ENCODE data around the gene TREH. TPM values are rescaled to one million over a fixed set of nuclear protein-coding genes. Genes with fewer than 3 reads are reported as not detected.

The TREH gene
- total and polyA plus RNA-seq, 8 donors: 0.20 to 0.42 (median 0.24) TPM; not detected in 3

DNA sequence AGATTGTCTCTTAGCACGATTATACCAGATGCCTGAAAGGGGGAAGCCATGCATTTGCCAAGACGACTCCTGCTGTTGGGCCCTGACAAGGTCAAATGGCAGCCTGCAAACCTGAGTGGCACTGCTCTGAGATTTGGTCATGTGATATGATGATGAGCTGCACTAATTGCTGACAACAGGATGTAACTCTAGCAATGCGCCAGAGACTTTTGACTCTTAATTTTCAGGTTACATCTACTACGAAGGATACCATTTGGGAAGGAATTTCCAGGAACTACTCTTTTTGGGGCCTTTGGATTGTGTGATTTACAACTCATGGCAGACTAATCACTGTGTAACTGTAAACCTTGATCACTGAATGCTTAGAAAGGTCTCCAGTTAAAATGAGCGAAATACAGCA is 13.1 kb downstream of the TREH start:
- H3K4me3 ChIP-seq: no peak overlapping the region
- no peaks in the 10 kb centered on the region for H3K27me3 ChIP-seq
- intact Hi-C loops (cut with DNase I): no loop called here
- H3K9me3 ChIP-seq: no peaks in the 10 kb centered on the region
- ATAC-seq: no peak
- TF ChIP-seq, protein P1, sequence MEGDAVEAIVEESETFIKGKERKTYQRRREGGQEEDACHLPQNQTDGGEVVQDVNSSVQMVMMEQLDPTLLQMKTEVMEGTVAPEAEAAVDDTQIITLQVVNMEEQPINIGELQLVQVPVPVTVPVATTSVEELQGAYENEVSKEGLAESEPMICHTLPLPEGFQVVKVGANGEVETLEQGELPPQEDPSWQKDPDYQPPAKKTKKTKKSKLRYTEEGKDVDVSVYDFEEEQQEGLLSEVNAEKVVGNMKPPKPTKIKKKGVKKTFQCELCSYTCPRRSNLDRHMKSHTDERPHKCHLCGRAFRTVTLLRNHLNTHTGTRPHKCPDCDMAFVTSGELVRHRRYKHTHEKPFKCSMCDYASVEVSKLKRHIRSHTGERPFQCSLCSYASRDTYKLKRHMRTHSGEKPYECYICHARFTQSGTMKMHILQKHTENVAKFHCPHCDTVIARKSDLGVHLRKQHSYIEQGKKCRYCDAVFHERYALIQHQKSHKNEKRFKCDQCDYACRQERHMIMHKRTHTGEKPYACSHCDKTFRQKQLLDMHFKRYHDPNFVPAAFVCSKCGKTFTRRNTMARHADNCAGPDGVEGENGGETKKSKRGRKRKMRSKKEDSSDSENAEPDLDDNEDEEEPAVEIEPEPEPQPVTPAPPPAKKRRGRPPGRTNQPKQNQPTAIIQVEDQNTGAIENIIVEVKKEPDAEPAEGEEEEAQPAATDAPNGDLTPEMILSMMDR (IDR thresholded peaks at IDR 0.05): no peak
- no peak for DNase-seq
- H3K36me3 ChIP-seq: no peaks in the 10 kb centered on the region
- no peak overlapping the region for H3K27ac ChIP-seq
- no peaks in the 10 kb centered on the region for H3K4me1 ChIP-seq

DNA sequence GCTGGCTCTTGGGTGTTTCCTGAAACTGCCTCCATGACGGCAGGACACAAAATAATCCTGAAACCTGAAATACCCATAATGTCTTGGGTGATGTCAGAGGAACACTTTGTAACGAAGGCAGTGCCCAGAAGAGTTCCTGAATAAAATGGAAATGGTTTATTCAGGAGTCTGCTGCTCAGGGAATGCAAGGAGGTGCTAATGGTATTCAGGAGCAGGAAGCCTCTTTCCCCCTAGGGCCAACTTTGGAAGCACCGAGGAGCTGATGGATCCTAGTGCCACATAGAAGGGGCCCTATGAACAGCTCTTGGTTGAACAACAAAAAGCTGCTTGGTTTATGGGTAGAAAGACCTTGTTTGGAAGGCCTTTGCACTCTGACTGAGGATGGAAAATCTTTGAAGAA is 15.5 kb downstream of the TREH start:
- TF ChIP-seq, protein P1 (IDR thresholded peaks at IDR 0.05): no peak
- DNase-seq: no peak
- Histone ChIP-seq H3K27me3 (peaks cover 0 to 5% of the 10 kb centered on the region in 2 donors), H3K27ac (no peak overlapping the region), H3K4me1 (peaks cover 8 to 10% of the 10 kb centered on the region in 2 donors), H3K4me3 (no peak overlapping the region), H3K36me3 (no peaks in the 10 kb centered on the region), H3K9me3 (no peaks in the 10 kb centered on the region)
- no peak for ATAC-seq
- intact Hi-C loops (cut with DNase I): no loop called here

DNA sequence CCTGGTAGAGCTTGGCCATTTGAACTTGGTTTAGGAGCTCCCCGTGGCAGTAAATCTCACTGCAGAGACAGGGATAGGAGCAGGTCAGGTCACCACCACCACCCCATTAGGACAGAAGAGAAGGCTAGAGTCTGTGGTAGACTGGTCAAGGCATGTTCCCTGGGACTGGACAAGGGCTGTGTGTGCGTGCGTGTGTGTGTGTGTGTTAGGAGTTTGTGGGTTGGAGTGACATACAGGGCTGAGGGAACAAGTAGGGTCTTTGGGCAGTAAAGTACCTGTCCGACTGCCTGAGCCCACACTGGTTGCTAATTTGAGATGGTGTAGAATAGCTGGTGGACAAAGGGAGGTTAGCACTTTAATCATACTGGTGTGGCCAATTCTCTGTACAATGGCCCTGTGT is 16.1 kb downstream of the TREH start:
- Histone ChIP-seq H3K4me3 (no peak overlapping the region), H3K9me3 (no peaks in the 10 kb centered on the region), H3K36me3 (no peaks in the 10 kb centered on the region), H3K4me1 (peaks cover 9 to 10% of the 10 kb centered on the region in 2 donors), H3K27me3 (peaks cover 0 to 5% of the 10 kb centered on the region in 2 donors), H3K27ac (no peak overlapping the region)
- ATAC-seq (no peak), DNase-seq (no peak)
- TF ChIP-seq, protein P1 (IDR thresholded peaks at IDR 0.05): no peak
- intact Hi-C loops (cut with DNase I): no loop called here

DNA sequence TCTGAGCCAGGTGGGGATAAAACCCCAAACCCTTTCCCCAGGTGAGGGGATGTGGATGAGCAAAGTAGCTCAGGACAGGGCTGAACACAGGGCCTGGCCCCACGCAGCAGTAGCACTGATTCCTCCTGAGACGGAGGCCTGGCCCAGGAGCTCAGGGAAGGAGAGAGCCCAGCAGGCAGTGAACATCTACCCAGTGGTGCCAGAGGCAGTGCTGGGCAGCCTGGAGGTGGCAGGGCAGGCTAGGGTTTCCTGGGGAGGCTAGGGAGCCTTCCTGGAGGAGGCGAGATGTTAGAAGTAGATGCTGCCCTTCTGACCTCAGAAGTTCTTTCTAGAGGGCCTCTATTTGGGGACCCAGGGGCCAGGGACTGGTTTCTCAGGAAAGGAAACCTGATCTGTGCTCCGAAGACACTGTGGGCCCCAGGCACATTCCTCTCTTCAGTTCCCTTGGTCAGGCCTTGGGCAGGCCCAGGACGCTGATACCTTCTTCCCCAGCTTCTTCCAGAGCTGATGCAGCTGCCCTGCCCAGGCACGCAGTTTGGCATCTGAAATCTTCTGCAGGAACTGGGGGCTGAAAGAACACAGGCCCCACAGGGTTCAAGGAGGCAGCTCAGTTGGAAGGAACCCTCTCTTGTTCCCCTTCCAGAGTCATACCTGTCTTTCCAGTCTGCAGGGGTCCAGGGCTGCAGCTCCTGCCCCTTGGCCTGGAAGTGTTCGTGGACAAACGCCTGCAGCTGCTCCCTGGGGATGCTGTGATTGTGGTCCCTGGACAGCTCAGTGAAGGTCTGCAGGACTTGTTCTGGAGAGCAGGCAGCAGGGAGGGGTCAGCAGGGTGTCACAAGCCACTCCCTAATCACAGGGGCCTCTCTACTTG is 16.8 kb downstream of the TREH start:
- H3K9me3 ChIP-seq: no peaks in the 10 kb centered on the region
- intact Hi-C loops (cut with DNase I): no loop called here
- ATAC-seq: no peak
- TF ChIP-seq, protein P1 (IDR thresholded peaks at IDR 0.05): no peak
- H3K36me3 ChIP-seq: peaks cover 0 to 4% of the 10 kb centered on the region in 2 donors
- H3K4me1 ChIP-seq: peaks cover 9 to 10% of the 10 kb centered on the region in 2 donors
- no peak overlapping the region for H3K4me3 ChIP-seq
- DNase-seq: no peak
- H3K27ac ChIP-seq: no peak overlapping the region
- H3K27me3 ChIP-seq: peaks cover 0 to 5% of the 10 kb centered on the region in 2 donors

DNA sequence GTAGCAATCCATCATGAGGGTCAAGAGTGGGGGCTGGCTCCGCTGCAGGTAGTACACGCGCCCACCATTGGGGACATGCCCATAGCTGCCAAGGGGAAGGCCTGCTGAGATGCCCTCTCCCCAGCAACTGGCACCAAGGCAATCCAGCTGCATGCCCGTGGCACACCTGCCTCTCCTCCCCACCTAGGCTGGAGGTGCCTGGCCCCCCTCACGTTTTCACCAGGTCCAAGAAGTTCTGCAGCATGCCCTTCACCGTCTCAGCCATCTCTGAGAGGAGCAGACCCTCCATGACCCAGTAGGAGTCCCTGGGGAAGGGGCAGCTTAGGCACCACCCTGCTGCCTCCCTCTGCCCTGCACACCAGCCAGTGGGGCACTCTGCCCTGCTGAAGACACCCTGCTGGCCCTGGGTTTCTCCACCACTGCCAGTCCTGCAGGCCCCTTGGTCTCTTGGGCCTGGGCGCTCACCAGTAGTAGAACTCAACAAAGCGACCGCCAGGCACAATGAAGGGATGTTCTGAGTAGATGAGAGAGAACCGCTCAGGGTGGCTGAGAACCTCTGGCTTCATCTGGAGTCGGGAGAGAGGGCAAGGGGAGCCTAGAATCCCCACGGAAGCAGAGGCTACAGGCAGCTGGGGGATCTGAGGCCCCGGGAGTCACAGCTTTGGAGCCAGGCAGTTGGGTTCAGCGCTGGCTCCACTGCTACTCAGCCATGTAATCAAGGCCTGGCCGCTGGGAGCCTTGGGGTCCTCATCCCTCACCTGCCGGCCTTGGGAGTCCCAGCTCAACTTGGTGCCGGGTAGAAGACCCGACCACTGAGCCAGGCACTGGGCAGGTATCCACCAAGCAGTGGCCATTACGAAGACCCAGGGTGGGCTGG is 17.8 kb downstream of the TREH start:
- peaks cover 0 to 5% of the 10 kb centered on the region in 2 donors for H3K27me3 ChIP-seq
- intact Hi-C loops (cut with DNase I): no loop called here

More for the DNA sequence above, 17.8 kb downstream of the TREH start:
- Histone ChIP-seq H3K4me3 (no peak overlapping the region), H3K9me3 (no peaks in the 10 kb centered on the region), H3K4me1 (peaks cover 9 to 10% of the 10 kb centered on the region in 2 donors), H3K27ac (no peak overlapping the region), H3K36me3 (peaks cover 0 to 14% of the 10 kb centered on the region in 2 donors)
- DNase-seq: no peak
- TF ChIP-seq, protein P1 (IDR thresholded peaks at IDR 0.05): no peak
- ATAC-seq: no peak
